Transverse colon (tissue), 4 donors: ENCODE data around the gene SETD3. TPM values are rescaled to one million over a fixed set of nuclear protein-coding genes. Genes with fewer than 3 reads are reported as not detected.

Experiments used
- DNase-seq: peaks from one replicate; pipeline ENCODE4 v3.0.0-alpha.2; 2019
- H3K27ac ChIP-seq, 4 donors: fragments of 200-600 bp; sonication (generic); 2 replicates each; pipeline ENCODE4 v1.5.1; 2016 to 2018; ENCODE audit warnings: inconsistent platforms in 4 of 4
- H3K27me3 ChIP-seq: fragments of 200-600 bp; sonication (generic); 2 replicates; pipeline ENCODE4 v1.5.1; 2017; ENCODE audit warnings: inconsistent platforms
- H3K36me3 ChIP-seq, 4 donors: fragments of 200-600 bp; sonication (generic); 2 replicates each; pipeline ENCODE4 v1.5.1; 2017 to 2019; ENCODE audit warnings: inconsistent platforms in 4 of 4
- H3K4me1 ChIP-seq, 4 donors: fragments of 200-600 bp; sonication (generic); 2 replicates each; pipeline ENCODE4 v1.5.1; 2017 to 2020; ENCODE audit warnings: inconsistent platforms in 4 of 4
- H3K4me3 ChIP-seq, 4 donors: fragments of 200-600 bp; sonication (generic); 1 replicate in 1 of 4; 2 replicates in 3 of 4; pipeline versions ENCODE4 v1.5.1 to v1.6.1; 2017 to 2019; ENCODE audit warnings: inconsistent platforms in 4 of 4
- H3K9me3 ChIP-seq, 2 donors: fragments of 200-600 bp; sonication (generic); 2 replicates each; pipeline ENCODE4 v1.5.1; 2017 to 2019; ENCODE audit warnings: inconsistent platforms in 2 of 2
- CTCF ChIP-seq, 5 experiments: fragments of 200-600 bp in 3 of 5; fragments of 450-650 bp in 2 of 5; sonication (generic) in 3 of 5; IDR thresholded peaks; 1 replicate in 2 of 5; 2 replicates in 3 of 5; pipeline ENCODE4 v1.5.1; 2016 to 2017; ENCODE audit warnings: antibody characterized with exemption in 5 of 5, inconsistent platforms in 3 of 5, mild to moderate bottlenecking in 2 of 5, moderate library complexity in 1 of 5
- EP300 ChIP-seq: sonication (generic); formaldehyde crosslinking; IDR thresholded peaks from one replicate; pipeline ENCODE4 v1.6.1; 2017; ENCODE audit warnings: antibody characterized with exemption, low read depth
- POLR2A ChIP-seq: fragments of 450-650 bp; IDR thresholded peaks from one replicate; pipeline ENCODE4 v1.6.1; 2016; ENCODE audit warnings: antibody characterized with exemption, mild to moderate bottlenecking, moderate library complexity
- POLR2AphosphoS5 ChIP-seq, 3 donors: sonication (generic); formaldehyde crosslinking; IDR thresholded peaks; one replicate each; pipeline ENCODE4 v1.6.1; 2016; ENCODE audit warnings: antibody characterized with exemption in 3 of 3
- WGBS, 2 donors: methylation state at CpG; one replicate each; pipeline ENCODE4 v1.1.5; 2018; ENCODE audit warnings: low coverage in 1 of 2; 5-methylcytosine and 5-hydroxymethylcytosine counted together
- in situ Hi-C, 4 donors: fragments of 200-750 bp; cut with MboI; loops; one replicate each; pipeline versions ENCODE4 v1.15.0 to v1.15.1; 2017; ENCODE audit warnings: low sequenced_read_pairs in 3 of 4, low pct_ligation_motif_present in 1 of 4, low pct_unique_long_range_greater_than_20kb in 1 of 4
- intact Hi-C: fragments of 100-400 bp; cut with DNase I; formaldehyde crosslinking; loops from one replicate; pipeline ENCODE4 v1.15.1; 2023; ENCODE audit warnings: low total_unique reads
- total RNA-seq, 4 donors: library from RNA; depleted of rRNA; stranded (reverse); fragments of >200 nt; gene quantifications; one replicate each; pipeline ENCODE4 v1.1.0, GENCODE V29; 2016

SETD3 gene
- total RNA-seq, 4 donors from 2014 or later = 50.1 to 224 (median 68.8) TPM

DNA sequence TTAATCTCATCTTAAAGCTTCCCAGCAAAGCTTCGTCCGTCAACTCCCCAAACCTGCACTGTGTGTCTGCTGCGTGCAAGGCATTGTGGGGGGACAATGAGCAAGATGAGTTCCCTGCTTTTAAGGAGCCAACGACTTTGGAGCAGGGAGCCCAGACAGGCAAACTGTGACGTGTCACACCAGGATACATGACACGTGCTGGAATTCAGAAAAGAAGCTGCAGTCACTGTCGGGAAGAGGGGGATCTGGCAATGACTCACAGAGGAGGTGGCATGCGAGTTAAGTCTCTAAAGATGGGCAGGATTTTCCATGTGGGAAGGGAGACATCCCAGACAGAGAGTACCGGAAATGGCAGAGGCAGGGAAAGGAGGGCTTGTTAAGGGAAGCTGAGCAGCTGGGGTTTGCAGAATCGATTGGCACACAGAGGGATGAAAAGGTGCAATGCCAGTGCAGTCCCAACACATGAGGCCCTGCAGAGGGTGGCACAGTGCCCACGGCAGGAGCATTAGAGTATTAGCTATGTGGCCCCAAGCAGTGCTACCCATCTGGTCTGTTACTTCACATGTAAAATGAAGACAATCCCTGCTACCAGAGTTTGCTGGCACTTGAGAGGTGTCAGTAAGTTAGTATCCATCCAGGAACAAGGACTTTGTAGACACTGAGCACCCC lies 52.9 kb downstream of the SETD3 start:
- no peaks in the 10 kb centered on the region for H3K27me3 ChIP-seq
- H3K36me3 ChIP-seq = peaks cover 0 to 10% (median 5%) of the 10 kb centered on the region in 4 donors
- WGBS, 2 donors = 61 to 86% methylated on average over 7 to 11 of the region's 11 CpGs
- no peak overlapping the region for H3K27ac ChIP-seq
- TF ChIP-seq POLR2AphosphoS5 (IDR thresholded peaks at IDR 0.05) = no peak
- H3K9me3 ChIP-seq = peaks cover 0 to 6% of the 10 kb centered on the region in 2 donors
- DNase-seq = no peak
- peaks cover 0 to 24% (median 8%) of the 10 kb centered on the region in 4 donors for H3K4me1 ChIP-seq
- no peak overlapping the region for H3K4me3 ChIP-seq
- intact Hi-C loops = no loop called here
- in situ Hi-C loops = no loop called here

GRCh38 chr14:99426813-99427346 lies 53.8 kb downstream of the SETD3 start:
- in situ Hi-C loops = no loop called here
- Histone ChIP-seq H3K4me3 (no peak overlapping the region), H3K9me3 (peaks cover 0 to 6% of the 10 kb centered on the region in 2 donors), H3K36me3 (peaks cover 0 to 10% (median 5%) of the 10 kb centered on the region in 4 donors), H3K4me1 (peaks cover 0 to 30% (median 11%) of the 10 kb centered on the region in 4 donors), H3K27me3 (no peaks in the 10 kb centered on the region), H3K27ac (no peak overlapping the region)
- TF ChIP-seq EP300 (no peak), CTCF (IDR thresholded peaks at IDR 0.05) (no peak), POLR2AphosphoS5 (IDR thresholded peaks at IDR 0.05) (no peak)
- intact Hi-C loops = no loop called here
- WGBS, 2 donors = 92 to 94% methylated on average over 7 to 12 of the region's 12 CpGs
- DNase-seq = no peak

- no peak for DNase-seq
- TF ChIP-seq CTCF (IDR thresholded peaks at IDR 0.05) = no peak
- Histone ChIP-seq H3K9me3 (peaks cover 0 to 6% of the 10 kb centered on the region in 2 donors), H3K4me3 (no peak overlapping the region), H3K4me1 (peaks cover 0 to 36% (median 13%) of the 10 kb centered on the region in 4 donors), H3K36me3 (peaks cover 0 to 10% (median 5%) of the 10 kb centered on the region in 4 donors), H3K27me3 (no peaks in the 10 kb centered on the region), H3K27ac (no peak overlapping the region)
- in situ Hi-C loops = no loop called here
- 71 to 87% methylated on average over 1 to 3 of the region's 3 CpGs for WGBS, 2 donors
- intact Hi-C loops = no loop called here
Measured at GRCh38 chr14:99426265-99426664, 54.4 kb downstream of the SETD3 start.

DNA sequence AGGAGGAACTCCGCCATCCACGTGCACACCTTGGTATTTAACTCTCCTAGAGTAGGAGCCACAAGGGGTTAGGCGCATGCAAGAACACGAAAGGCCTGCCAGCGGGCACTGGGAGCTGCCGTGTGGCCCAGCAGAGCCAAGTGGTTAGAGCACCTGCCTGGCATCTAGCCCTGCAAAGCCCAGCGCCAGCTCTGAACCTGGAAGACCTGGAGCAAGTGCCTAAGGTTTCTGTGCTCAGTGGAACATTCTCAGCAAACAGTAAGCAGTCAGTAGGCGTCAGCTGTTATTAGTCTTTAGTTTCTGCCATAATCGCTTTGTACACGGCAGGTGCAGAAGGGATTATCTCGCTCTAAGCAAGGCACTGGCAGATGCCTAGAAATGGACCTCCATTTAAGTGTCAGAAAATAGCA lies 55.4 kb downstream of the SETD3 start:
- Histone ChIP-seq H3K4me3 (no peak overlapping the region), H3K36me3 (peaks cover 0 to 10% (median 5%) of the 10 kb centered on the region in 4 donors), H3K27ac (no peak overlapping the region), H3K4me1 (peaks cover 0 to 46% (median 14%) of the 10 kb centered on the region in 4 donors), H3K27me3 (no peaks in the 10 kb centered on the region), H3K9me3 (peaks cover 0 to 6% of the 10 kb centered on the region in 2 donors)
- WGBS, 2 donors = 59% methylated on average over 11 of the region's 11 CpGs; no CpG with 5 or more reads in 1 of the 2 donors
- in situ Hi-C loops (no loop called here), intact Hi-C loops (no loop called here)
- DNase-seq = no peak
- no peak for TF ChIP-seq POLR2A

GRCh38 chr14:99424306-99424877 lies 56.3 kb downstream of the SETD3 start:
- peak overlapping the region in 2 of 4 donors; percentile 18 to 80 for H3K27ac ChIP-seq
- H3K36me3 ChIP-seq = peaks cover 0 to 10% (median 5%) of the 10 kb centered on the region in 4 donors
- H3K4me1 ChIP-seq = peaks cover 0 to 49% (median 16%) of the 10 kb centered on the region in 4 donors
- DNase-seq = no peak
- H3K4me3 ChIP-seq = no peak overlapping the region
- 69 to 91% methylated on average over 4 to 5 of the region's 5 CpGs for WGBS, 2 donors
- peaks cover 0 to 6% of the 10 kb centered on the region in 2 donors for H3K9me3 ChIP-seq
- H3K27me3 ChIP-seq = no peaks in the 10 kb centered on the region
- in situ Hi-C loops = no loop called here
- TF ChIP-seq POLR2AphosphoS5 (IDR thresholded peaks at IDR 0.05) = no peak
- intact Hi-C loops = no loop called here
